Measurements from ENCODE around the gene NUDT1.

The NUDT1 gene

GRCh38 chr7:2269991-2270460 lies 28.0 kb downstream of the NUDT1 start:
- no peaks in the 10 kb centered on the region for H3K4me1 ChIP-seq (ENCODE audit: insufficient read depth, low read length, severe bottlenecking)
- H3K9me2 ChIP-seq (ENCODE audit: low read depth, low read length): no peaks in the 10 kb centered on the region
- no peaks in the 10 kb centered on the region for H3K27me3 ChIP-seq (ENCODE audit: insufficient read depth, low read length)
- no peaks in the 10 kb centered on the region for H3K79me2 ChIP-seq (ENCODE audit: insufficient read depth, low read length)
- H3K27ac ChIP-seq (ENCODE audit: low read depth, low read length, poor library complexity, severe bottlenecking): no peak overlapping the region
- H3K9me3 ChIP-seq (ENCODE audit: low read length): no peaks in the 10 kb centered on the region
- TF ChIP-seq CTCF (IDR thresholded peaks at IDR 0.05; ENCODE audit: low read length) (no peak), EZH2 (IDR thresholded peaks at IDR 0.05; ENCODE audit: borderline replicate concordance, low read length) (no peak)
- no peak overlapping the region for H3K9ac ChIP-seq (ENCODE audit: low read length)
- peaks cover 6% of the 10 kb centered on the region; the same call in 1 of the 2 replicates for H3K36me3 ChIP-seq (ENCODE audit: insufficient read depth, low read length)
- H3K4me2 ChIP-seq (ENCODE audit: low read length): no peak overlapping the region
- H2AFZ ChIP-seq (ENCODE audit: low read length): no peak overlapping the region
- H3K4me3 ChIP-seq (ENCODE audit: low read depth, low read length, poor library complexity, severe bottlenecking): no peak overlapping the region
- no peaks in the 10 kb centered on the region for H4K20me1 ChIP-seq (ENCODE audit: insufficient read depth, low read length)
- H3F3A ChIP-seq (ENCODE audit: insufficient read depth, low read length): no peaks in the 10 kb centered on the region

- no peaks in the 10 kb centered on the region for H3K9me3 ChIP-seq (ENCODE audit: low read length)
- no peaks in the 10 kb centered on the region for H3K4me1 ChIP-seq (ENCODE audit: insufficient read depth, low read length, severe bottlenecking)
- no peaks in the 10 kb centered on the region for H4K20me1 ChIP-seq (ENCODE audit: insufficient read depth, low read length)
- no peak overlapping the region for H2AFZ ChIP-seq (ENCODE audit: low read length)
- no peaks in the 10 kb centered on the region for H3K27me3 ChIP-seq (ENCODE audit: insufficient read depth, low read length)
- no peaks in the 10 kb centered on the region for H3F3A ChIP-seq (ENCODE audit: insufficient read depth, low read length)
- H3K79me2 ChIP-seq (ENCODE audit: insufficient read depth, low read length): no peaks in the 10 kb centered on the region
- no peak overlapping the region for H3K27ac ChIP-seq (ENCODE audit: low read depth, low read length, poor library complexity, severe bottlenecking)
- TF ChIP-seq CTCF (IDR thresholded peaks at IDR 0.05; ENCODE audit: low read length): no peak
- no peak for TF ChIP-seq EZH2 (IDR thresholded peaks at IDR 0.05; ENCODE audit: borderline replicate concordance, low read length)
- no peaks in the 10 kb centered on the region for H3K9me2 ChIP-seq (ENCODE audit: low read depth, low read length)
- H3K36me3 ChIP-seq (ENCODE audit: insufficient read depth, low read length): peaks cover 6% of the 10 kb centered on the region; the same call in 1 of the 2 replicates
- H3K4me2 ChIP-seq (ENCODE audit: low read length): no peak overlapping the region
- no peak overlapping the region for H3K9ac ChIP-seq (ENCODE audit: low read length)
- H3K4me3 ChIP-seq (ENCODE audit: low read depth, low read length, poor library complexity, severe bottlenecking): no peak overlapping the region
Measured at GRCh38 chr7:2270495-2270894, 28.5 kb downstream of the NUDT1 start.

DNA sequence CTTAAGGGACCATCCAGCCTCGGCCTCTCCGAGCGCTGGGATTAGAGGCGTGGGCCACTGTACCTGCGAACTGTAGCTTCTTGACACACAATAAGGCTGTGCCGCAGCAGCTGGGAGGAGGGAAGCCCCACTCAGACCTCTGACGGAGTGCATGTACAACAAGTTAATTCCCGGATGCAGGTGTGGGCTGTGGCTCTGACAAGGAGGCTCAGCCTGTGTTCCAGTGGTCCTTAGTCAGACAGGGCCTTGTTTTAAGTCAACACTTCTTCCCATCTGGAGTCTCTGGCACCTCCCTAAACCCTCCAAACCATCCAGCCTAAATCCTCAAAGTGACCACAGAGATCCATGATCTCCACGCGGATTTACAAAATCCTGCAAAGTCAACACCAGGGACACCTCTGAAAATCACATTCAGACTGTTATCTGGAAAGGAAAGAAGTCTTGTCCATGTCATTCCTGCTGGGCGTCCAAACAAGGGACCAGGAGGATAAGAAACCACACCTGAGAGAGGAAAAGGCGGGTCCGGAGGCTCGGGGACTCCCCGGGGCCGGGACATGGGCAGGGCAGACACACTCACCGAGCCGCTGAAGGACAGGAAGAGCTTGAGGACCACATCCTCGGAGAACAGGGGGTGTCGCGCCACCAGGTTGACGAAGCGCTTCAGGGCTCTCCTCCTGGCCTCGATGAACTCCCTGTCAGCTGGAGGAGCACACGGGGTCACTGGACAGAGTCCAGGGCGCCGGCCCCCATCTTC lies 29.4 kb downstream of the NUDT1 start:
- Histone ChIP-seq H2AFZ (ENCODE audit: low read length) (no peak overlapping the region), H3K4me3 (ENCODE audit: low read depth, low read length, poor library complexity, severe bottlenecking) (no peak overlapping the region), H3K9ac (ENCODE audit: low read length) (no peak overlapping the region), H3K79me2 (ENCODE audit: insufficient read depth, low read length) (no peaks in the 10 kb centered on the region), H3K27me3 (ENCODE audit: insufficient read depth, low read length) (no peaks in the 10 kb centered on the region), H3K4me2 (ENCODE audit: low read length) (no peak overlapping the region), H3K9me3 (ENCODE audit: low read length) (no peaks in the 10 kb centered on the region), H3K27ac (ENCODE audit: low read depth, low read length, poor library complexity, severe bottlenecking) (no peak overlapping the region), H3K9me2 (ENCODE audit: low read depth, low read length) (no peaks in the 10 kb centered on the region), H4K20me1 (ENCODE audit: insufficient read depth, low read length) (no peaks in the 10 kb centered on the region), H3K4me1 (ENCODE audit: insufficient read depth, low read length, severe bottlenecking) (no peaks in the 10 kb centered on the region), H3K36me3 (ENCODE audit: insufficient read depth, low read length) (peaks cover 6% of the 10 kb centered on the region; the same call in 1 of the 2 replicates), H3F3A (ENCODE audit: insufficient read depth, low read length) (no peaks in the 10 kb centered on the region)
- TF ChIP-seq CTCF (IDR thresholded peaks at IDR 0.05; ENCODE audit: low read length) (no peak), EZH2 (IDR thresholded peaks at IDR 0.05; ENCODE audit: borderline replicate concordance, low read length) (no peak)
